Colonic mucosa (tissue), 4 donors: ENCODE results near the gene CALR. TPM values are rescaled to one million over a fixed set of nuclear protein-coding genes. Genes with fewer than 3 reads are reported as not detected.

Experiments used
- DNase-seq: peaks from one replicate; pipeline ENCODE4 v3.0.0-alpha.2; 2020
- H3K27ac ChIP-seq: fragments of 200-600 bp; one replicate; pipeline ENCODE4 v1.8.0; 2021
- H3K27me3 ChIP-seq: fragments of 200-600 bp; one replicate; pipeline ENCODE4 v1.8.0; 2021
- H3K36me3 ChIP-seq: fragments of 200-600 bp; one replicate; pipeline ENCODE4 v1.8.0; 2021
- H3K4me1 ChIP-seq: fragments of 200-600 bp; one replicate; pipeline ENCODE4 v1.8.0; 2021; ENCODE audit warnings: mild to moderate bottlenecking
- H3K4me3 ChIP-seq: fragments of 200-600 bp; one replicate; pipeline ENCODE4 v1.8.0; 2021
- H3K9ac ChIP-seq, 2 donors: one replicate each; pipeline ENCODE4 v1.7.0; 2013; ENCODE audit warnings: control low read depth in 2 of 2, low read depth in 2 of 2, low read length in 2 of 2
- H3K9me3 ChIP-seq: fragments of 200-600 bp; one replicate; pipeline ENCODE4 v1.8.0; 2021
- intact Hi-C: fragments of 100-400 bp; cut with DNase I; formaldehyde crosslinking; loops from one replicate; pipeline ENCODE4 v1.14.1; 2022
- total RNA-seq, 2 donors: library from RNA; stranded (reverse); fragmentation: NEBNext Ultra II Directional in 1 of 2; extraction: Animal tissue kit (Norgen Biotek cat#: 25700) in 1 of 2; gene quantifications; one replicate each; pipeline ENCODE4 v1.2.1, GENCODE V29; 2021
- TF ChIP-seq, protein P1 (sequence below): fragments of 200-600 bp; IDR thresholded peaks from one replicate; pipeline ENCODE4 v1.8.0; 2022; ENCODE audit warnings: antibody characterized with exemption, mild to moderate bottlenecking
- donor health status: healthy.
- donor health status: DM: no; HTN: no; CAD: no.
- donor health status: DM: no; HTN: no; CAD: no.

CALR gene
- total RNA-seq, 2 donors from 2014 or later: 682 to 1,848 TPM

GRCh38 chr19:12930002-12930645, 8.3 kb upstream of the CALR start:
- intact Hi-C loops: no loop called here
- TF ChIP-seq, protein P1, sequence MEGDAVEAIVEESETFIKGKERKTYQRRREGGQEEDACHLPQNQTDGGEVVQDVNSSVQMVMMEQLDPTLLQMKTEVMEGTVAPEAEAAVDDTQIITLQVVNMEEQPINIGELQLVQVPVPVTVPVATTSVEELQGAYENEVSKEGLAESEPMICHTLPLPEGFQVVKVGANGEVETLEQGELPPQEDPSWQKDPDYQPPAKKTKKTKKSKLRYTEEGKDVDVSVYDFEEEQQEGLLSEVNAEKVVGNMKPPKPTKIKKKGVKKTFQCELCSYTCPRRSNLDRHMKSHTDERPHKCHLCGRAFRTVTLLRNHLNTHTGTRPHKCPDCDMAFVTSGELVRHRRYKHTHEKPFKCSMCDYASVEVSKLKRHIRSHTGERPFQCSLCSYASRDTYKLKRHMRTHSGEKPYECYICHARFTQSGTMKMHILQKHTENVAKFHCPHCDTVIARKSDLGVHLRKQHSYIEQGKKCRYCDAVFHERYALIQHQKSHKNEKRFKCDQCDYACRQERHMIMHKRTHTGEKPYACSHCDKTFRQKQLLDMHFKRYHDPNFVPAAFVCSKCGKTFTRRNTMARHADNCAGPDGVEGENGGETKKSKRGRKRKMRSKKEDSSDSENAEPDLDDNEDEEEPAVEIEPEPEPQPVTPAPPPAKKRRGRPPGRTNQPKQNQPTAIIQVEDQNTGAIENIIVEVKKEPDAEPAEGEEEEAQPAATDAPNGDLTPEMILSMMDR: no peak

DNA sequence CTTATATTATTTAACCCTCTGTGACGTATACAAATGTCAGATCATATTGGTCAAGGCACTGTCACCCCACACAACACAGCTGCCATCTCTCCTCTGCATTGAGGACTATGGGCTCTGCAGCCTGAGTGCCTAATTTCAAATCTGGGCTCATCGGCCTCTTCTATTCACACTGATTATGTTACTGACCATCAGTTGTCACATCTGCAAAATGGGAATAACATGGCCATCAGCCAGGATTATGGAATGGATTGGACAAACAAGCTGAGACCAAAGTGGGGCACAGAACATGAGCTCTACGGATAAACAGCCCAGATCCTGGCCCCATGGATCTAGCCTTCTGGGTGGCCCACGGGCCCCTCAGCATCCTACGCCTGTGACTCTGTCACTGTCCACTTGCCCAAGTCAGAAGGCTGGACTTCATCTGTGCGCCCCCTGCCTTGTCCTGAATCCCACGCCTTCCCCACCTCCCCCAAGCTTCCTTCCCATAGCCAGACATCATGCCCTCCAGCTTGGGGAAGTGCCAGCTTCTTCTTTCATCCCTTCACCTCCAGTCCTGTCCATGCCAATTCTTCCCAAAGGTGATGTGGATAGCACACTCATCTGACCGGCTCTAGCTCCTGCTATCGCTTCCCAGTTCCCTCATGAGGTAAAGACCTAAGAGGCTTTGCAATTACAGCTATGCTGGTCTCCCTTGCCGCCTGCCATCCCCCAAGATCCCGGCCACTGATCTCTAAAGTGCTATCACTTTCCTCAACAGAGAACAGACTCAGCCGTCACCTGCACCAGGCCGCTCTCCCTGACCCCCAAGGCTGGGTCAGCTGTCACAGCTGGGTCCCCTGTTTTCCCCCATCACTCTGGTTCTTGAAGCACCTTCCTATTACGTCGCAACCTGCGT, 5.8 kb upstream of the CALR start:
- H3K36me3 ChIP-seq: no peaks in the 10 kb centered on the region
- peaks cover 8% of the 10 kb centered on the region for H3K4me1 ChIP-seq
- DNase-seq: peak; percentile 29
- TF ChIP-seq, protein P1: no peak
- peak overlapping the region; percentile 76 to 94 for H3K9ac ChIP-seq
- H3K27me3 ChIP-seq: no peaks in the 10 kb centered on the region
- no peaks in the 10 kb centered on the region for H3K9me3 ChIP-seq
- intact Hi-C loops: no loop called here
- peak overlapping the region; percentile 98 for H3K4me3 ChIP-seq
- H3K27ac ChIP-seq: peak overlapping the region; percentile 34

More at GRCh38 chr19:12930002-12930645, 8.3 kb upstream of the CALR start:
- H3K4me3 ChIP-seq: no peak overlapping the region
- H3K4me1 ChIP-seq: peaks cover 6% of the 10 kb centered on the region
- no peak overlapping the region for H3K27ac ChIP-seq
- H3K9me3 ChIP-seq: no peaks in the 10 kb centered on the region
- H3K9ac ChIP-seq: no peak overlapping the region
- no peaks in the 10 kb centered on the region for H3K36me3 ChIP-seq
- H3K27me3 ChIP-seq: no peaks in the 10 kb centered on the region
- no peak for DNase-seq

GRCh38 chr19:12933287-12934072, 4.9 kb upstream of the CALR start, which contains the start of gene FARSA:
FARSA (minus strand) TSS chr19:12933711; CDS start chr19:12933696, 15 bp downstream.
- Histone ChIP-seq H3K9me3 (no peaks in the 10 kb centered on the region), H3K27me3 (no peaks in the 10 kb centered on the region), H3K9ac (peak within 1 kb of the TSS; percentile 76 to 94), H3K4me1 (peaks cover 10% of the 10 kb centered on the region), H3K27ac (peak within 1 kb of the TSS; percentile 34), H3K36me3 (no peaks in the 10 kb centered on the region), H3K4me3 (peak within 1 kb of the TSS; percentile 98)
- intact Hi-C loops: no loop called here
- peak; percentile 95 for DNase-seq
- TF ChIP-seq, protein P1: no peak

- Histone ChIP-seq H3K36me3 (peaks cover 2% of the 10 kb centered on the region), H3K9me3 (no peaks in the 10 kb centered on the region), H3K27ac (no peak overlapping the region), H3K4me3 (no peak overlapping the region), H3K9ac (no peak overlapping the region), H3K4me1 (peaks cover 14% of the 10 kb centered on the region), H3K27me3 (no peaks in the 10 kb centered on the region)
- intact Hi-C loops: no loop called here
- DNase-seq: no peak
- TF ChIP-seq, protein P1: no peak
Observed at GRCh38 chr19:12935071-12935470, 3.3 kb upstream of the CALR start.

DNA sequence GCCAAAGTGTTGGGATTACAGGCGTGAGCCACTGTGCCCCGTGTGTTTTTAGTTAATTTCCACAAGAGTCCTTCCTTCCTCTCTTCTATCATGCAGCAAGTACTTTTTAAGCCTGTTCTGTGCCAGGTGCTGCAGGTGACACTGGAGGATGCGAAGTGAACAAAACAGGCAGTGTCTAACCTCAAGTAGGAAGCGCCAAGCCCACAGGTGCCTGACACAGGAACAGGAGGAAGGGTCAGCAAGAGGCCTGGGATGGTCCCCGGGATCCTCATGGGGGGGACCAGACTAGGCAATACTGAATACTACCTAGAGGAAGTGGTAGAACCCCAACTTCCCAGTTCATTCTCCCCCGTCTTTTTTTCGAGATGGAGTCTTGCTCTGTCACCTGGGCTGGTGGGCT, 1.8 kb upstream of the CALR start:
- DNase-seq: no peak
- no peak overlapping the region for H3K4me3 ChIP-seq
- peaks cover 25% of the 10 kb centered on the region for H3K4me1 ChIP-seq
- intact Hi-C loops: no loop called here
- TF ChIP-seq, protein P1: no peak
- H3K27ac ChIP-seq: no peak overlapping the region
- H3K9ac ChIP-seq: no peak overlapping the region
- H3K36me3 ChIP-seq: peaks cover 14% of the 10 kb centered on the region
- H3K27me3 ChIP-seq: no peaks in the 10 kb centered on the region
- no peaks in the 10 kb centered on the region for H3K9me3 ChIP-seq
